HG03432 (cell line): Measurements from ENCODE around the gene FCRLB.
"Not testable (repeated sequence)": the region's sequence is repeated elsewhere in the genome, so short reads cannot be mapped to it uniquely, and the experiment has no call there.

ENCODE experiments used
- ATAC-seq: cut with Tn5 transposase; IDR thresholded peaks from one replicate; pipeline ENCODE4 v1.9.1; 2021; ENCODE audit warnings: mild to moderate bottlenecking, moderate library complexity; ENCODE audit not compliant: unreplicated experiment

FCRLB gene

GRCh38 chr1:161720956-161721737, at the start of gene FCRLB:
TSS of gene FCRLB (plus strand) at chr1:161721544. CDS start at chr1:161722673, 1,129 bp downstream.
- ATAC-seq, result no peak

- not testable (repeated sequence) for ATAC-seq
These were observed 47.9 kb upstream of the FCRLB start for GRCh38 chr1:161673437-161673836.

DNA sequence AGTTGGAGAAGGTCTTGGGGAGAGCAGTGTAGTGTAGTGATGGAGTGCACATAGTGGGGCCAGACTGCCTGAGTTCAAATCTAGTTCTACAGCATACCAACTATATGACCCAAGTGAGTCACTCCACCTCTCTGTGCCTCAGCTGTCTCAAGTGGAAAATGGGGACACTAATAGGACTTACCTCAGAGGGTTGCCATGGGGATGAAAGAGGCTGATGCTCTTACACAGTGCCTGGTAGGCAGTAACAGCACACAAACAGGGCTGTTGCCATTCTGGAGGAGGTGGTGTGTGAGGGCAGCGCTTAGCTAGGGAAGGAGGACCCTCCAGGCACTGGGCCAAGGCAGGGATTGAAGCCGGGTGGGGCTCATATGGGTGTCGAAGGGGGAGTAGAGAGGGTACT, 46.9 kb upstream of the FCRLB start:
- ATAC-seq, result not testable (repeated sequence)

DNA sequence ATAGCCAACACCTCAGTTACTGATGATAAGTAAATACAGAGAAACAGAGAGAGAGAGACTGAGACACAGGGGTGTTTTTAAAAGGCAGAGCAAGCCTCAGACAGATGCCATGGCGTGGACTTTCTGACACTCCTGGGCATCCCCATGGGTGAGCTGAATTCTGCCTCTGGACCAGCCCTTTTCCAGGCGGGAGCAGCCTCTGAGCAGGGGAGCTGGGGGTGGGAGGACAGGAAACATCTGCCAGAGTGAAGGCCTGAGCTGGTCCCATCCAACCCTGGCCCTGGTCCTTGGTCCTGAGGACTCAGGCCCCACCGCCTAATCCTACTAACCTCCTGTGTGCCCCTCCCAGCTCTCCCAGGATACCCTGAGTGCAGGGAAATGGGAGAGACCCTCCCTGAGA, 46.4 kb upstream of the FCRLB start:
- not testable (repeated sequence) for ATAC-seq

DNA sequence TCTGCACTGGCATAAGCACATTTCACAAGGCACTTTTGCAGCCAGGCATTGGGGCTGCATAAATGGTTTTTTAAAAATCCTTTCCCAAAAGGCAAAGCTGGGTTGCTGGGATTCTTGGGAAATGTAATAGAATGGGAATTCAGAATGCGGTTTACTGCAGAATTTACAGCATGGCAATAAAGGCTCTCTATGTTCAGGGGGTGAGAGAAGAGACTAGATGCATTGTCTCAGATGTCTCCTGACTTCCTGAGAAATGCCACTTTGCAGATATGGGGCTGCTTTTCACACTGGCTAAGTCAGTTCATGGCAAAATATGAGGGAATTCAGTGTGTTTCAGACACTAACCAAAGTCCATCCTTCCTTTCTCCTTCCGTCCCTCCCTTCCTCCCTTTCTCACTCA, 44.9 kb upstream of the FCRLB start:
- ATAC-seq, result no peak

DNA sequence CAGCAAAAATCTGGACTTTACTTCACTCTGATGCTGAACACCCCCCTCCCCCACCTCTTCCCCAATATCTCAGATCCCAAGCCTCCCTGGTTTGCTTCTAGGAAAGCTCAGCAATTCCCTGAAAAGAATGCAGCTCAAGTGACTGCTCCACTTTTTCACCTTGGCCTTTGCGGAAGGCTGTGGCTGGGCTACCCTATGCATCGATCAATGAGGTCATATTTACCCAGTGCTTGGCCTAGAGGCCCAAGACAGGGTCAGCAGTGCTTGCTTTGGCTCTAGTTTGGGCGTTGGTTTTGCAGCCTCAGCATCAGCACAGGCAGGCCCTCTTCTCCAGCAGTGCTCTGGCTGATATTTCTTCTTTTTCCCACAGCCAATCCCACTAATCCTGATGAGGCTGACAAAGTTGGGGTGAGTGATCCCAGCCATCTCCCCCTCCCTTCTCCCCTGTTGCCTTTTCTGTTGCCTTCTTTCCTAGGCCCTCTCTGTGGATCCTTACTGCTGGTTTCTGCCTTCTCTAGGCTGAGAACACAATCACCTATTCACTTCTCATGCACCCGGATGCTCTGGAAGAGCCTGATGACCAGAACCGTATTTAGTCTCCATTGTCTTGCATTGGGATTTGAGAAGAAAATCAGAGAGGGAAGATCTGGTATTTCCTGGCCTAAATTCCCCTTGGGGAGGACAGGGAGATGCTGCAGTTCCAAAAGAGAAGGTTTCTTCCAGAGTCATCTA, 44.2 kb upstream of the FCRLB start:
- no peak for ATAC-seq

DNA sequence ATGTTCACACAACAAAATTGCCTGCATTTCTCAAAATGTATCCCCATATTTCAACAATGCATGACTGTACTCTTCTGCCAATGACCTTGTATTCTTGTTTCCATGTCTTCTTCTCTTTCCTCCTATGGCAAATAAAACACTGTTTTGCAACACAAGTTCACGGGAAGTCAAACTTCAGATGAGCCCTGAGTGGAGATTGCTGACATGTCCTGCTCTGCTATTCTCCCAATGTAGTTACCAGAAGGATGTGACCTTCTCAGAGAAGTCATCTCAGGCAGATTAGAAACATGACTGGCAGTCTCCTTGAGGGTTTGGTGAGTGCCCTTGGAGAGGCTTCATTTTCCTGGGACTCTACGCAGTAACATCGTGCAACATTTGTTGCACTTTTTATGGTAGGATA, 42.8 kb upstream of the FCRLB start:
- ATAC-seq, result no peak

- ATAC-seq, result no peak
These were observed 39.5 kb upstream of the FCRLB start for GRCh38 chr1:161681879-161682278.

DNA sequence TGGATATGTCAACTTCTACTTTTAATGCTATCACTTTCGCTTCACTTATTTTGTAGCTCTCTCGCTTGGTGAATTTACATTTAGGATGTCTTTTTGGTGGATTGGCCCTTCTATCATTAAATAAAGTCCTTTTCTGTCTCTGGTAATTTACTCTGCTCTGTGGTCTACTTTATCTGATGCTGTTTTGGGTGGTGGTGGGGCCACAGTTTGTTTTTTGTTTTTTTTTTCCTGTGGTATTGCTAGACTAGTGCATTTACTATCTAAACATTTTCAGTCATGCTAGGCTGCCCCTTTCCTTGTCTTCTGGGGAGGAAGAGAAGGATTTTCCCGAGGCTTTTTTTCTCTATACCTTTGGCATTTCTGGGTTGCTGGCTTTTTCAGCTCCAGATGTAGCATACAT, 32.4 kb upstream of the FCRLB start:
- ATAC-seq, result no peak

- no peak for ATAC-seq
These were observed 29.5 kb upstream of the FCRLB start for GRCh38 chr1:161691846-161692245.

DNA sequence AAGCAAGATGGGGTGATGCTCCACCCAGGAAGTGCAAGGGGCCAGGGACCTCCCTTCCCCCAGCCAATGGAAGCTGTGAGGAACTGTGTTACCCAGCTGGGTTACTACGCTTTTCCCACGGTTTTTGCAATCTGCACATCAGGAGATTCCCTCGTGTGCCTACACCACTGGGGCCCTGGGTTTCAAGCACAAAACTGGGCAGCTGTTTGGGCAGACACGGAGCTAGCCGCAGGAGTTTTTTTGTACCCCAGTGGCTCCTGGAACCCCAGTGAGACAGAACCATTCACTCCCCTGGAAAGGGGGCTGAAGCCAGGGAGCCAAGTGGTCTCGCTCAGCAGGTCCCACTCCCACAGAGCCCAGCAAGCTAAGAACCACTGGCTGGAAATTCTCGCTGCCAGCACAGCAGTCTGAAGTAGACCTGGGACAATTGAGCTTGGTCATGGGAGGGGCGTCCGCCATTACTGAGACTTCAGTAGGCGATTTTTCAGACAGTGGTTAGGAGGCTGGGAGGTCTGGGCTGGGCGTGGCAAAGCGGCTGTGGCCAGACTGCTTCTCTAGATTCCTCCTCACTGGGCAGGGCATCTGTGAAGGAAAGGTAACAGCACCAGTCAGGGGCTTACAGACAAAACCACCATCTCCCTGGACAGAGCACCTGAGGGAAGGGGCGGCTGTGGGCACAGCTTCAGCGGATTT, 28.2 kb upstream of the FCRLB start:
- ATAC-seq, result not testable (repeated sequence)

DNA sequence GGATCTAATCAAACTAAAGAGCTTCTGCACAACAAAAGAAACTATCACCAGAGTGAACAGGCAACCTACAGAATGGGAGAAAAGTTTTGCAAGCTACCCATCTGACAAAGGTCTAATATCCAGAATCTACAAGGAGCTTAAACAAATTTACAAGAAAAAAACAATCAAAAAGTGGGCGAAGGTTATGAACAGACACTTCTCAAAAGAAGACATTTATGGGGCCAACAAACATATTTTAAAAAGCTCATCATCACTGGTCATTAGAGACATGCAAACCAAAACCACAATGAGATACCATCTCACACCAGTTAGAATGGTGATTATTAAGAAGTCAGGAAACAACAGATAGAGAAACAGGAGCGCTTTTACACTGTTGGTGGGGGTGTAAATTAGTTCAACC, 23.0 kb upstream of the FCRLB start:
- not testable (repeated sequence) for ATAC-seq

DNA sequence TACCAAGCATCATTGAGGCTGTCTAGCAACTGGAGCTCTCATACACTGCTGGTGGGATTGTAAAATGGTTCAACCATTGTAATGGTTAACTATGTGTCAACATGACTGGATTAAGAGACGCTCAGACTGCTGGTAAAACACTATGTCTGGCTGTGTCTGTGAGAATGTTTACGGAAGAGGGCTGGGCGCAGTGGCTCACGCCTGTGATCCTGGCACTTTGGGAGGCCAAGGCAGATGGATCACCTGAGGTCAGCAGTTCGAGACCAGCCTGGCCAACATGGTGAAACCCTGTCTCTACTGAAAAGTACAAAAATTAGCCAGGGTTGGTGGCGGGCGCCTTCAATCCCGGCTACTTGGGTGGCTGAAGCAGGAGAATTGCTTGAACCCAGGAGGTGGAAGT, 19.1 kb upstream of the FCRLB start:
- ATAC-seq, result no peak

GRCh38 chr1:161705537-161705936, 15.8 kb upstream of the FCRLB start:
- peak; percentile 29 for ATAC-seq

- ATAC-seq, result no peak
These were observed 15.2 kb upstream of the FCRLB start for GRCh38 chr1:161706113-161706481.

DNA sequence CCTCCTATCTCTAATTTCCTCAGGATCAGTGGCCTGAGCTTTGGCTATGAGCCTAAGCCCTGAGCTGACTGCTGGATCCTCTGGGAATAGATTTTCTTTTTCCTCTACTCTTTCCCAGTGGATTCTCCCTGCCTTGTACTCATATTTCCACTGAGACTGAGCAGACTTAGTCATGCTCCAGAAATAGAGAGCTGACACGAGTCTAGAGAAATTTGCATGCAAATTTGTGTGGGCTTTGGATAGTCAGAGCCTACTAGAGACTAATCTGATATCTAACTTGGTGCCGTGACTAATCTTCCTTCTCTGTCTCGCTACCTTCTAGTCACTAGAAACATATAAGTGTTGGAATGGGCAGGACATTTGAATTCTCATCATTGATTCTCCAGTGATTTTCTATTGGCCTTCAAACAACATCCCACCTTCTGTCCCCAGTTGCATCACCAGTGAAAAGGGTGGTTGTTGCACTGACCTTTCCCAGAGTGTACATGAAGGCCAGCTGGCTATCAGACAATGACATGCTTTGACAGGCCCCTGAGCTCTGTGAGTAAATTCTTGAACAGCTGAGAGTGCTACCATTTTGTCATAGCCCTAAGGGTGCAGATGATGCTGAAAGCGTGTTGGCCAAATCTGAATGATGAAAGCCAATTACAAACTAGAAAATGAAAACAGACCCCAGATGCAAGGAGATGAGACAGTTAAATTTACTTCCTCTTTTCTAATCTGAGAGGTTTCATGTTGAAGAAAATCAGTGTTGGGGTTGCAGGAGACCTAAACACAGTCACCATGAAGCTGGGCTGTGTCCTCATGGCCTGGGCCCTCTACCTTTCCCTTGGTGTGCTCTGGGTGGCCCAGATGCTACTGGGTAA, 14.6 kb upstream of the FCRLB start, which contains the start of gene FCRLA:
Gene FCRLA, plus strand, starts transcription at position 748 of the 866 bp plus-strand sequence. Its CDS starts 36 bp downstream, at position 784.
- peak; percentile 72 for ATAC-seq

- no peak for ATAC-seq
These were observed 13.8 kb upstream of the FCRLB start for GRCh38 chr1:161707503-161707902.

DNA sequence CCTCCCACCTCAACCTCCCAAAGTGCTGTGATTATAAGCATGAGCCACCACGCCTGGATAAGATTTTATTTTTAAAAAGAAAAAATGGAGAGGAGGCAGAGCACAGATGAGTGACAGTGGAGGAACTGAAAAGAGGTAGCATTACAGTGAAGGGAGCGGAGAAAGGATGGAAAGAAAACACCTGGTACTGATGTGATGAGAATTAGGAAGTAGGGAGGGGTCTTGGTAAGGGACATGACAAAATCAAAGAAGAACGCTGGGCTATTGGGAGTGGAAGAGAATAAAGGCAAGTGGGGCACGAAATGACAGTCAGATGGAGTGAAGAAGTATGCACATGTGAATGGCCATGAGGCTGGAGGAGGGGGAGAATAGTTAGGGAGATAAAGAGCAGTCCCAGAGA, 12.0 kb upstream of the FCRLB start:
- ATAC-seq, result no peak

DNA sequence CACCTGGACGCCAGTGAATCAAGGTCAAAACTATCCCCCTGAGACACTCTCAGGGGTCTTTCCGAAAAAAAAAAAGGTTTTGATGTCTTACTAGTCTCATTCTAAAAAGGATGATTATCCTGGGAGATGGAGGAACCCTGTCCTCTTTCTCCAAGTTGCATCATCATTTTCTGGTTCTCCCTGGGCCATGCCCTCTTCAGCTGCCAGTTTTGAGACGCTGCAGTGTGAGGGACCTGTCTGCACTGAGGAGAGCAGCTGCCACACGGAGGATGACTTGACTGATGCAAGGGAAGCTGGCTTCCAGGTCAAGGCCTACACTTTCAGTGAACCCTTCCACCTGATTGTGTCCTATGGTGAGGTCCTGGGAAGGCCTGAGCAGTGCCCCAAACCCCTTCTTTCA, 10.8 kb upstream of the FCRLB start:
- ATAC-seq, result no peak

DNA sequence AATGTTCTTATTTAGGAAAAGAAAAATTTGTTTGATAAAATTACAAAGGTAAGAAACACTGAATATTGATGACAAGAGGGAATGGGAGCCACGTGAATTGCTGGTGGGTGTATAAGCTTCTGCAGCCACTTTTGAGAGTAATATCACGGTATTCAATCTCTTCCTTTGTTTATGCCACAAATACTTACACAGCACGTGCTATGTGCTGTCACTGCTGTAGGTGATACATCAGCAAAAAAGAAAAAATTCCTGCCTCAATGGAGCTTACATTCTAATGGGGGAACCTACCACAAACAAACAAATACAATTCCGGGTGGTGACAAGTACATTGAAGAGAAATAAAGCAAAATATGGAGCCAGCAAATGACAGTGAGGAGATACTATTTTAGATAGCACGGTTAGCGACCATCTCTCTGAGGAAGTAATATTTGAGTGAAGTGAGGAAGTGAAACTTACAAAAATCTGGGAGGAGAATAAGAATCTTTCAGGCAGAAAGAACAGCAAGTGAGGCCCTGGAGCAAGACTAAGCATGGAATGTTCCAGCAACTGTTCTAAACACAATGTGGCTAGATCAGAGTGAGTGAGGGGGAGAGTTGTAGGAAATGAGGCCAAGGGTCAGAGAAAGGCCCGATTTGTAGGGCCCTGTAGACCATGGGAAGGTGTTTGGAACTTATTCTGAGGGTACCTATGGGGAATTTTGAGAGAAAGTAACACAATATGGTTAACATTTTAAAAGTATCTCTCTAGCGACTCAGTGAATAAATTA, 2.6 kb upstream of the FCRLB start:
- peak; percentile 61 for ATAC-seq
